GM12878 (cell line): Measurements from ENCODE around the gene LEMD2. TPM values are rescaled to one million over a fixed set of nuclear protein-coding genes. Genes with fewer than 3 reads are reported as not detected.

Experiments used
- ATAC-seq: fragments of 200-7000 bp; cut with Tn5 transposase; 3 replicates; pipeline ENCODE4 v1.9.1; 2020; ENCODE audit warnings: mild to moderate bottlenecking, moderate library complexity
- BruUV-seq: library from RNA; stranded (reverse); fragments of 400-500 nt; replicated peaks from 2 replicates; lab custom pipeline; 2021; lab: Mats Ljungman, UMichigan
- CTCF ChIA-PET: fragments of 300-600 bp; sonication (Branson Sonifier 250); formaldehyde crosslinking; extraction: SDS; loops from one replicate; lab custom pipeline; 2021; ENCODE audit warnings: inconsistent platforms; lab: Yijun Ruan, JAX
- POLR2A ChIA-PET: fragments of 350-600 bp; formaldehyde crosslinking; extraction: SDS; loops from one replicate; lab custom pipeline; 2021; ENCODE audit warnings: inconsistent platforms; lab: Charles Lee
- RAD21 ChIA-PET: fragments of 300-600 bp; sonication (Branson Sonifier 250); formaldehyde crosslinking; loops from one replicate; lab custom pipeline; 2023; ENCODE audit warnings: antibody characterized with exemption; ENCODE audit not compliant: unreplicated experiment; lab: Charles Lee
- SMC1A ChIA-PET: fragments of 300-600 bp; sonication (Branson Sonifier 250); formaldehyde crosslinking; loops from one replicate; lab custom pipeline; 2023; ENCODE audit not compliant: unreplicated experiment, uncharacterized antibody; lab: Charles Lee
- DNase-seq: peaks from one replicate; pipeline ENCODE4 v3.0.0-alpha.2; 2011; ENCODE audit warnings: low read depth, low spot score
- FAIRE-seq: peaks from 3 replicates; lab custom pipeline; 2011; peaks lifted over from hg19 to GRCh38; lab: Jason Lieb, UNC
- H2AFZ ChIP-seq: 2 replicates; pipeline ENCODE4 v1.6.0; 2011; ENCODE audit warnings: low read depth, low read length, control low read depth; ENCODE audit not compliant: control insufficient read depth
- H3K27ac ChIP-seq: 2 replicates; pipeline ENCODE4 v1.5.1; 2011; ENCODE audit warnings: control low read depth; ENCODE audit not compliant: control insufficient read depth, insufficient read depth
- H3K27me3 ChIP-seq, 2 experiments: replicated peaks in 1 of 2; 2 replicates each; pipeline versions ENCODE4 v1.6.0 to v1.6.1; 2011; ENCODE audit warnings: low read length in 1 of 2; ENCODE audit not compliant: control insufficient read depth in 2 of 2, insufficient read depth in 2 of 2
- H3K36me3 ChIP-seq, 2 experiments: 2 replicates each; pipeline ENCODE4 v1.5.1; 2011; ENCODE audit warnings: low read length in 1 of 2; ENCODE audit not compliant: control insufficient read depth in 2 of 2, insufficient read depth in 2 of 2
- H3K4me1 ChIP-seq: 2 replicates; pipeline ENCODE4 v1.6.1; 2011; ENCODE audit warnings: mild to moderate bottlenecking, low read length, moderate library complexity, mixed read lengths; ENCODE audit not compliant: control insufficient read depth, insufficient read depth
- H3K4me2 ChIP-seq: 2 replicates; pipeline ENCODE4 v1.6.0; 2011; ENCODE audit warnings: control low read depth; ENCODE audit not compliant: control insufficient read depth, insufficient read depth
- H3K4me3 ChIP-seq: fragments of 200-600 bp; sonication (generic); 2 replicates; pipeline ENCODE4 v1.5.1; 2016
- H3K79me2 ChIP-seq: 2 replicates; pipeline ENCODE4 v1.6.0; 2011; ENCODE audit warnings: low read length; ENCODE audit not compliant: control insufficient read depth, insufficient read depth
- H3K9ac ChIP-seq: 2 replicates; pipeline ENCODE4 v1.8.0; 2011; ENCODE audit warnings: low read length, control low read depth, mixed read lengths; ENCODE audit not compliant: control insufficient read depth, insufficient read depth
- H3K9me3 ChIP-seq: replicated peaks from 3 replicates; pipeline ENCODE4 v1.5.1; 2011; ENCODE audit warnings: mild to moderate bottlenecking, low read length; ENCODE audit not compliant: control insufficient read depth, insufficient read depth
- H4K20me1 ChIP-seq: 2 replicates; pipeline ENCODE4 v1.6.0; 2011; ENCODE audit not compliant: control insufficient read depth, insufficient read depth
- GABPA ChIP-seq: IDR thresholded peaks from 2 replicates; pipeline ENCODE4 v1.6.1; 2014; ENCODE audit warnings: antibody characterized with exemption, low read depth, mild to moderate bottlenecking, inconsistent platforms
- HCFC1 ChIP-seq: fragments of 150-350 bp; IDR thresholded peaks from 2 replicates; pipeline ENCODE4 v1.6.1; 2014; ENCODE audit warnings: low read length
- MYB ChIP-seq: fragments of 150-350 bp; IDR thresholded peaks from 2 replicates; pipeline ENCODE4 v1.6.1; 2014; ENCODE audit warnings: mild to moderate bottlenecking, low read depth, low read length, borderline replicate concordance
- NFYB ChIP-seq: IDR thresholded peaks from 2 replicates; pipeline ENCODE4 v1.6.1; 2011; ENCODE audit warnings: low read depth, mild to moderate bottlenecking, low read length, improper control_type of control experiment, moderate library complexity; ENCODE audit not compliant: insufficient read depth
- PAX5 ChIP-seq: IDR thresholded peaks from 2 replicates; pipeline ENCODE4 v1.6.1; 2011; ENCODE audit warnings: low read depth, low read length, borderline replicate concordance
- RAD21 ChIP-seq: IDR thresholded peaks from 2 replicates; pipeline ENCODE4 v1.6.1; 2011; ENCODE audit warnings: mild to moderate bottlenecking, low read depth, low read length, moderate library complexity; ENCODE audit not compliant: insufficient read depth
- SIX5 ChIP-seq: IDR thresholded peaks from 2 replicates; pipeline ENCODE4 v1.6.1; 2011; ENCODE audit warnings: mild to moderate bottlenecking, low read depth, low read length, moderate library complexity; ENCODE audit not compliant: severe bottlenecking
- WGBS: methylation state at CpG from one replicate; pipeline ENCODE4 v1.1.6; 2016; ENCODE audit warnings: low lambda C conversion rate; ENCODE audit not compliant: insufficient replicate concordance, insufficient coverage; ENCODE audit errors: missing lambda C conversion rate; 5-methylcytosine and 5-hydroxymethylcytosine counted together
- in situ Hi-C: fragments of 300-500 bp; cut with MboI; formaldehyde crosslinking; loops from 9 replicates; pipeline ENCODE4 v1.14.3; 2018; ENCODE audit warnings: mixed read lengths
- intact Hi-C: fragments of 100-400 bp; cut with micrococcal nuclease; formaldehyde crosslinking; loops from one replicate; pipeline ENCODE4 v1.14.2; 2022; ENCODE audit not compliant: unreplicated experiment
- polyA plus RNA-seq, 11 experiments: library from polyadenylated mRNA; depleted of rRNA in 4 of 11; unstranded in 6 of 11; stranded (reverse) in 5 of 11; fragments of >200 nt; fragmentation: Nextera tagmentation in 4 of 11; fragmentation: Illumina TruSeq in 1 of 11; extraction: Ambion mirVana in 4 of 11; extraction: Trizol in 1 of 11; gene quantifications; 1 replicate in 1 of 11; 2 replicates in 10 of 11; pipeline versions ENCODE4 v1.2.1 to v1.2.3, GENCODE V29; 2011 to 2016; ENCODE audit warnings: inconsistent platforms in 2 of 11, missing spikeins in 2 of 11, low read depth in 1 of 11
- total RNA-seq, 4 experiments: library from RNA; depleted of rRNA in 3 of 4; stranded (reverse); fragments of >200 nt in 3 of 4; fragmentation: Illumina TruSeq in 1 of 4; extraction: Trizol in 1 of 4; gene quantifications; 2 replicates each; pipeline versions ENCODE4 v1.2.1 to v1.2.3, GENCODE V29; 2013 to 2021
- TF ChIP-seq, protein P1 (sequence below): IDR thresholded peaks from 2 replicates; pipeline ENCODE4 v1.6.1; 2012; ENCODE audit warnings: low read depth, low read length, improper control_type of control experiment
- TF ChIP-seq, protein P2 (sequence below): fragments of 450-650 bp; IDR thresholded peaks from 2 replicates; pipeline ENCODE4 v1.6.1; 2016; ENCODE audit warnings: mild to moderate bottlenecking, moderate library complexity, borderline replicate concordance
- TF ChIP-seq, protein P3 (sequence below): fragments of 450-650 bp; IDR thresholded peaks from 2 replicates; pipeline ENCODE4 v1.6.1; 2017; ENCODE audit warnings: mild to moderate bottlenecking

The LEMD2 gene
- total and polyA plus RNA-seq, 10 of the 15 experiments (the other 5 are each of a cell fraction or from before 2014, with no cell fraction given) = 0.45 to 47.1 (median 22.8) TPM

DNA sequence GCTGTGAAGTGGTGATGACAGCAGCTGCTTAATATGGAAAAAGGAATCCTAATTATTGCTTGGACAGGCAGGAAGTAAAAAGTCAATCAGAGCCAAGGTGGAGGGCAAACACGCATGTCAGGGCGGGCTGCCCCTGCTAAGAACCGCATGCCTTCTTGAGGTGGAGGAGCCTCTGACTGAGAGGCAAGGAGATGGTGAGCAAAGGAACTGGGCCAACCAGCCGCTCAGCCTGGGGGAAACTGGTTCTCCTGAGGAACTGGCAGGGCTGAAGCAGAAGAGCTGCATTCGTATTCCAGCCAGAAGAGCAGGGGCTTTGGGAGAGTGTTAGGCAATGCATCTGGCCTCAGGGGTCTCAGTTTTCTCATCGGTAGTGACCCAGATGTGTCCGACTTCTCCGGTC is 28.0 kb upstream of the LEMD2 start:
- Histone ChIP-seq H3K27me3 (peaks cover 2 to 5% of the 10 kb centered on the region in 2 experiments; a peak in 3 of 4 replicates), H4K20me1 (peaks cover 3% of the 10 kb centered on the region; the same call in 1 of the 2 replicates), H3K79me2 (no peaks in the 10 kb centered on the region), H3K4me3 (no peak overlapping the region), H3K9me3 (no peaks in the 10 kb centered on the region), H3K4me2 (no peak overlapping the region), H3K4me1 (no peaks in the 10 kb centered on the region), H3K27ac (no peak overlapping the region), H3K36me3 (no peaks in the 10 kb centered on the region), H2AFZ (no peak overlapping the region), H3K9ac (no peak overlapping the region)
- RAD21 ChIA-PET = no interaction called here
- POLR2A ChIA-PET = no interaction called here
- DNase-seq (no peak), ATAC-seq (no peak), FAIRE-seq (no peak)
- in situ Hi-C loops (no loop called here), intact Hi-C loops (no loop called here)
- TF ChIP-seq PAX5 = no peak
- CTCF ChIA-PET = interaction anchor here (1.1 kb wide), 1 partner anchor 46 kb away, joined by 4 read pairs; no protein-coding TSS in a partner anchor
- WGBS = 39% methylated on average over 8 of the region's 8 CpGs
- SMC1A ChIA-PET = no interaction called here
- BruUV-seq = no TSS peak

DNA sequence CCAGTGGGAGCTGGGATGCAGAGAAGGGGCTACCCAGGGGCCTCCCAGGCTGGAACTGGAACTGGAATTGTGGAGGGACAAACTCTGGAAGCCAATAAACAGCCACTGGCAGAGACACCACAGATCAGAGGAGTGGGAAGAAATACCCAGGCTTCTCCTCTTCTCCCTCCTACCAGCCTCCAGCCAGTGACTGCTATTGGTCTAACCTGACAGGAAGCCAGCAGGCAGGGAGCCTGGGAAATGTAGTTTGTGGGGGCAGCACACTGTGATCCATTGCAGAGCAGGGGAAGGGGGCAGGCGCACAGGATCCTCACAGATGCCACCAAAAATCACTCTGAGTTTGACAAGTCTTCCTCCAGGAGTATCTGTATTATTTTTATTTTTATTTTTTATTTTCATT is 26.9 kb upstream of the LEMD2 start:
- no peak for DNase-seq
- Histone ChIP-seq H3K4me2 (no peak overlapping the region), H3K27me3 (peaks cover 2 to 5% of the 10 kb centered on the region in 2 experiments; a peak in 3 of 4 replicates), H4K20me1 (peaks cover 3% of the 10 kb centered on the region; the same call in 1 of the 2 replicates), H3K27ac (no peak overlapping the region), H3K9me3 (no peaks in the 10 kb centered on the region), H3K4me1 (no peaks in the 10 kb centered on the region), H3K4me3 (no peak overlapping the region), H3K36me3 (no peaks in the 10 kb centered on the region), H3K79me2 (no peaks in the 10 kb centered on the region), H3K9ac (no peak overlapping the region), H2AFZ (no peak overlapping the region)
- intact Hi-C loops (no loop called here), in situ Hi-C loops (no loop called here)
- POLR2A ChIA-PET = no interaction called here
- whole genome bisulfite sequencing = 0% methylated on average over 1 of the region's 1 CpG
- CTCF ChIA-PET = no interaction called here
- BruUV-seq = no TSS peak
- ATAC-seq = peak; percentile 88
- RAD21 ChIA-PET = no interaction called here
- SMC1A ChIA-PET = no interaction called here
- no peak for FAIRE-seq
- TF ChIP-seq GABPA = peak; percentile 87
- peak; percentile 71 for TF ChIP-seq HCFC1
- TF ChIP-seq, protein P1, sequence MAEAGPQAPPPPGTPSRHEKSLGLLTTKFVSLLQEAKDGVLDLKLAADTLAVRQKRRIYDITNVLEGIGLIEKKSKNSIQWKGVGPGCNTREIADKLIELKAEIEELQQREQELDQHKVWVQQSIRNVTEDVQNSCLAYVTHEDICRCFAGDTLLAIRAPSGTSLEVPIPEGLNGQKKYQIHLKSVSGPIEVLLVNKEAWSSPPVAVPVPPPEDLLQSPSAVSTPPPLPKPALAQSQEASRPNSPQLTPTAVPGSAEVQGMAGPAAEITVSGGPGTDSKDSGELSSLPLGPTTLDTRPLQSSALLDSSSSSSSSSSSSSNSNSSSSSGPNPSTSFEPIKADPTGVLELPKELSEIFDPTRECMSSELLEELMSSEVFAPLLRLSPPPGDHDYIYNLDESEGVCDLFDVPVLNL = no peak
- TF ChIP-seq NFYB = peak; percentile 81
- TF ChIP-seq, protein P2, sequence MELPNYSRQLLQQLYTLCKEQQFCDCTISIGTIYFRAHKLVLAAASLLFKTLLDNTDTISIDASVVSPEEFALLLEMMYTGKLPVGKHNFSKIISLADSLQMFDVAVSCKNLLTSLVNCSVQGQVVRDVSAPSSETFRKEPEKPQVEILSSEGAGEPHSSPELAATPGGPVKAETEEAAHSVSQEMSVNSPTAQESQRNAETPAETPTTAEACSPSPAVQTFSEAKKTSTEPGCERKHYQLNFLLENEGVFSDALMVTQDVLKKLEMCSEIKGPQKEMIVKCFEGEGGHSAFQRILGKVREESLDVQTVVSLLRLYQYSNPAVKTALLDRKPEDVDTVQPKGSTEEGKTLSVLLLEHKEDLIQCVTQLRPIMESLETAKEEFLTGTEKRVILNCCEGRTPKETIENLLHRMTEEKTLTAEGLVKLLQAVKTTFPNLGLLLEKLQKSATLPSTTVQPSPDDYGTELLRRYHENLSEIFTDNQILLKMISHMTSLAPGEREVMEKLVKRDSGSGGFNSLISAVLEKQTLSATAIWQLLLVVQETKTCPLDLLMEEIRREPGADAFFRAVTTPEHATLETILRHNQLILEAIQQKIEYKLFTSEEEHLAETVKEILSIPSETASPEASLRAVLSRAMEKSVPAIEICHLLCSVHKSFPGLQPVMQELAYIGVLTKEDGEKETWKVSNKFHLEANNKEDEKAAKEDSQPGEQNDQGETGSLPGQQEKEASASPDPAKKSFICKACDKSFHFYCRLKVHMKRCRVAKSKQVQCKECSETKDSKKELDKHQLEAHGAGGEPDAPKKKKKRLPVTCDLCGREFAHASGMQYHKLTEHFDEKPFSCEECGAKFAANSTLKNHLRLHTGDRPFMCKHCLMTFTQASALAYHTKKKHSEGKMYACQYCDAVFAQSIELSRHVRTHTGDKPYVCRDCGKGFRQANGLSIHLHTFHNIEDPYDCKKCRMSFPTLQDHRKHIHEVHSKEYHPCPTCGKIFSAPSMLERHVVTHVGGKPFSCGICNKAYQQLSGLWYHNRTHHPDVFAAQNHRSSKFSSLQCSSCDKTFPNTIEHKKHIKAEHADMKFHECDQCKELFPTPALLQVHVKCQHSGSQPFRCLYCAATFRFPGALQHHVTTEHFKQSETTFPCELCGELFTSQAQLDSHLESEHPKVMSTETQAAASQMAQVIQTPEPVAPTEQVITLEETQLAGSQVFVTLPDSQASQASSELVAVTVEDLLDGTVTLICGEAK = peak; percentile 50; the same call in 1 of the 2 replicates
- no peak for TF ChIP-seq RAD21
- no peak for TF ChIP-seq MYB
- peak; percentile 76 for TF ChIP-seq SIX5
- TF ChIP-seq, protein P3, sequence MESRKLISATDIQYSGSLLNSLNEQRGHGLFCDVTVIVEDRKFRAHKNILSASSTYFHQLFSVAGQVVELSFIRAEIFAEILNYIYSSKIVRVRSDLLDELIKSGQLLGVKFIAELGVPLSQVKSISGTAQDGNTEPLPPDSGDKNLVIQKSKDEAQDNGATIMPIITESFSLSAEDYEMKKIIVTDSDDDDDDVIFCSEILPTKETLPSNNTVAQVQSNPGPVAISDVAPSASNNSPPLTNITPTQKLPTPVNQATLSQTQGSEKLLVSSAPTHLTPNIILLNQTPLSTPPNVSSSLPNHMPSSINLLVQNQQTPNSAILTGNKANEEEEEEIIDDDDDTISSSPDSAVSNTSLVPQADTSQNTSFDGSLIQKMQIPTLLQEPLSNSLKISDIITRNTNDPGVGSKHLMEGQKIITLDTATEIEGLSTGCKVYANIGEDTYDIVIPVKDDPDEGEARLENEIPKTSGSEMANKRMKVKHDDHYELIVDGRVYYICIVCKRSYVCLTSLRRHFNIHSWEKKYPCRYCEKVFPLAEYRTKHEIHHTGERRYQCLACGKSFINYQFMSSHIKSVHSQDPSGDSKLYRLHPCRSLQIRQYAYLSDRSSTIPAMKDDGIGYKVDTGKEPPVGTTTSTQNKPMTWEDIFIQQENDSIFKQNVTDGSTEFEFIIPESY = no peak
